GM21786 (cell line): ENCODE data around the gene YPEL2.

Experiments used
- ATAC-seq: cut with Tn5 transposase; IDR thresholded peaks from one replicate; pipeline ENCODE4 v1.9.1; 2021; ENCODE audit not compliant: unreplicated experiment

YPEL2 gene

GRCh38 chr17:59428916-59429485 is 97.5 kb downstream of the YPEL2 start:
- ATAC-seq, result no peak

- no peak for ATAC-seq
These were observed 100.1 kb downstream of the YPEL2 start for GRCh38 chr17:59431601-59432000.

GRCh38 chr17:59432657-59433056 is 101.2 kb downstream of the YPEL2 start:
- no peak for ATAC-seq

GRCh38 chr17:59433586-59433985 is 102.1 kb downstream of the YPEL2 start:
- no peak for ATAC-seq

- ATAC-seq, result no peak
These were observed 103.0 kb downstream of the YPEL2 start for GRCh38 chr17:59434429-59434828.

GRCh38 chr17:59435238-59435637 is 103.8 kb downstream of the YPEL2 start:
- ATAC-seq, result no peak

GRCh38 chr17:59436900-59437299 is 105.4 kb downstream of the YPEL2 start:
- no peak for ATAC-seq

- ATAC-seq, result no peak
These were observed 106.4 kb downstream of the YPEL2 start for GRCh38 chr17:59437791-59438281.

- ATAC-seq, result no peak
These were observed 107.8 kb downstream of the YPEL2 start for GRCh38 chr17:59439262-59439661.

- no peak for ATAC-seq
These were observed 108.3 kb downstream of the YPEL2 start for GRCh38 chr17:59439741-59440211.

- peak; percentile 55 for ATAC-seq
These were observed 109.5 kb downstream of the YPEL2 start for GRCh38 chr17:59440757-59441463.

- ATAC-seq, result no peak
These were observed 110.1 kb downstream of the YPEL2 start for GRCh38 chr17:59441464-59442096.

- ATAC-seq, result no peak
These were observed 111.7 kb downstream of the YPEL2 start for GRCh38 chr17:59443106-59443505.
